HepG2 (cell line): Measurements from ENCODE around the gene TMEM117.

Experiments
- CEBPB ChIP-seq: IDR thresholded peaks from 2 replicates; pipeline ENCODE4 v1.6.1; 2011; ENCODE audit warnings: low read depth, low read length, improper control_type of control experiment, borderline replicate concordance
- EZH2 ChIP-seq: conservative IDR thresholded peaks from 2 replicates; pipeline ENCODE4 v1.6.1; 2012; ENCODE audit warnings: mild to moderate bottlenecking, low read depth, low read length, moderate library complexity
- FOSL1 ChIP-seq: sonication (generic); formaldehyde crosslinking; IDR thresholded peaks from 2 replicates; pipeline ENCODE4 v1.9.0; 2021; ENCODE audit warnings: missing genetic modification reagents, borderline replicate concordance
- KDM4B ChIP-seq: sonication (generic); formaldehyde crosslinking; IDR thresholded peaks from 2 replicates; pipeline ENCODE4 v1.4.0; 2020; ENCODE audit warnings: missing genetic modification reagents
- MAFG ChIP-seq: sonication (generic); formaldehyde crosslinking; IDR thresholded peaks from 2 replicates; pipeline ENCODE4 v1.5.1; 2020; ENCODE audit warnings: mild to moderate bottlenecking, missing genetic modification reagents
- MAFK ChIP-seq, 2 experiments: IDR thresholded peaks in 1 of 2; conservative IDR thresholded peaks in 1 of 2; 2 replicates each; pipeline ENCODE4 v1.6.1; 2011; ENCODE audit warnings: improper control_type of control experiment in 2 of 2, low read length in 2 of 2
- PBX3 ChIP-seq: sonication (generic); formaldehyde crosslinking; IDR thresholded peaks from 2 replicates; pipeline ENCODE4 v1.8.1; 2023; ENCODE audit warnings: missing genetic modification reagents, inconsistent platforms, borderline replicate concordance
- RERE ChIP-seq: IDR thresholded peaks from 2 replicates; pipeline ENCODE4 v1.6.1; 2016; ENCODE audit warnings: low read depth, missing genetic modification reagents, missing compliant biosample characterization
- ZBTB21 ChIP-seq: sonication (generic); formaldehyde crosslinking; IDR thresholded peaks from 2 replicates; pipeline ENCODE4 v1.4.0; 2020; ENCODE audit warnings: missing genetic modification reagents
- TF ChIP-seq, protein P1 (sequence below): sonication (generic); formaldehyde crosslinking; IDR thresholded peaks from 2 replicates; pipeline ENCODE4 v1.5.0; 2020; ENCODE audit warnings: missing genetic modification reagents
- TF ChIP-seq, protein P2 (sequence below): sonication (generic); formaldehyde crosslinking; IDR thresholded peaks from 2 replicates; pipeline ENCODE4 v1.5.0; 2020; ENCODE audit warnings: mild to moderate bottlenecking, missing genetic modification reagents, moderate library complexity

DNA sequence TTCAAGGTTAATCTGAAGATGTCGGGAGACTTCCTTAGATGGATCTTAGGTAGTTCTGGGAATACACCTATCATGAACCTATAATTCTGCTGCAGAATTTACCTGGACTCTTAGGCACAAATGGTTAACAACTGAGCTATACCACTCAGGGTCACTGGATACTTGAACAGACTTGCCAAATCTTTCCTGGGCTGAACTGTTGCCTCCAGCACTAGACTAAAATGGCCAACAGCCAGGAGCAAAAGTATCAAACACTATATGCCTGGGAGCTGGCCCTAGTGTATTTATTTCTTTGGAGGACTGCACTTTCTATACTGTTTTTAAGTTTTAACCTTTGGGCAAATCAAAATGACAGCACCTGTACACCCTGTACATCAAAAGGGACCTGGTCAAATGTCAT is 252.8 kb downstream of the TMEM117 start:
- TF ChIP-seq, protein P1, sequence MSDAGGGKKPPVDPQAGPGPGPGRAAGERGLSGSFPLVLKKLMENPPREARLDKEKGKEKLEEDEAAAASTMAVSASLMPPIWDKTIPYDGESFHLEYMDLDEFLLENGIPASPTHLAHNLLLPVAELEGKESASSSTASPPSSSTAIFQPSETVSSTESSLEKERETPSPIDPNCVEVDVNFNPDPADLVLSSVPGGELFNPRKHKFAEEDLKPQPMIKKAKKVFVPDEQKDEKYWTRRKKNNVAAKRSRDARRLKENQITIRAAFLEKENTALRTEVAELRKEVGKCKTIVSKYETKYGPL (CRISPR knock-in tag), result no peak
- no peak for TF ChIP-seq MAFG
- TF ChIP-seq ZBTB21 (CRISPR knock-in tag), result no peak
- TF ChIP-seq EZH2, result no peak
- no peak for TF ChIP-seq PBX3 (CRISPR knock-in tag)
- no peak for TF ChIP-seq FOSL1 (CRISPR knock-in tag)
- TF ChIP-seq, protein P2, sequence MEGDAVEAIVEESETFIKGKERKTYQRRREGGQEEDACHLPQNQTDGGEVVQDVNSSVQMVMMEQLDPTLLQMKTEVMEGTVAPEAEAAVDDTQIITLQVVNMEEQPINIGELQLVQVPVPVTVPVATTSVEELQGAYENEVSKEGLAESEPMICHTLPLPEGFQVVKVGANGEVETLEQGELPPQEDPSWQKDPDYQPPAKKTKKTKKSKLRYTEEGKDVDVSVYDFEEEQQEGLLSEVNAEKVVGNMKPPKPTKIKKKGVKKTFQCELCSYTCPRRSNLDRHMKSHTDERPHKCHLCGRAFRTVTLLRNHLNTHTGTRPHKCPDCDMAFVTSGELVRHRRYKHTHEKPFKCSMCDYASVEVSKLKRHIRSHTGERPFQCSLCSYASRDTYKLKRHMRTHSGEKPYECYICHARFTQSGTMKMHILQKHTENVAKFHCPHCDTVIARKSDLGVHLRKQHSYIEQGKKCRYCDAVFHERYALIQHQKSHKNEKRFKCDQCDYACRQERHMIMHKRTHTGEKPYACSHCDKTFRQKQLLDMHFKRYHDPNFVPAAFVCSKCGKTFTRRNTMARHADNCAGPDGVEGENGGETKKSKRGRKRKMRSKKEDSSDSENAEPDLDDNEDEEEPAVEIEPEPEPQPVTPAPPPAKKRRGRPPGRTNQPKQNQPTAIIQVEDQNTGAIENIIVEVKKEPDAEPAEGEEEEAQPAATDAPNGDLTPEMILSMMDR (CRISPR knock-in tag), result no peak
- no peak for TF ChIP-seq KDM4B
- no peak for TF ChIP-seq RERE (CRISPR knock-in tag)
- TF ChIP-seq CEBPB, result no peak
- no peak for TF ChIP-seq MAFK (conservative IDR thresholded peaks at IDR 0.05 in 1 of 2, IDR thresholded peaks at IDR 0.05 in 1 of 2; ENCODE audit: low read length in 2 of 2)
